Cardiac muscle cell (in vitro differentiated cells and primary cell): ENCODE data around the gene CEP72. TPM values are rescaled to one million over a fixed set of nuclear protein-coding genes. Genes with fewer than 3 reads are reported as not detected.

Experiments used
- DNase-seq, 2 donors: peaks; one replicate each; pipeline versions ENCODE4 v3.0.0 to v3.0.0-alpha.2; 2010 to 2017; ENCODE audit warnings: low read depth in 1 of 2, low spot score in 1 of 2
- H3K27ac ChIP-seq: fragments of 200-600 bp; sonication (generic); 2 replicates; pipeline ENCODE4 v1.5.1; 2016
- H3K27me3 ChIP-seq: fragments of 200-600 bp; sonication (generic); 2 replicates; pipeline ENCODE4 v1.6.0; 2016; ENCODE audit warnings: control low read depth
- H3K36me3 ChIP-seq: fragments of 200-600 bp; sonication (generic); 2 replicates; pipeline ENCODE4 v1.5.1; 2016; ENCODE audit warnings: control low read depth
- H3K4me1 ChIP-seq: fragments of 200-600 bp; sonication (generic); 2 replicates; pipeline ENCODE4 v1.8.1; 2017; ENCODE audit warnings: low read depth, mild to moderate bottlenecking, mixed run types
- H3K4me3 ChIP-seq: fragments of 200-600 bp; sonication (generic); 2 replicates; pipeline ENCODE4 v1.5.1; 2016; ENCODE audit warnings: mild to moderate bottlenecking
- H3K9me3 ChIP-seq: fragments of 200-600 bp; sonication (generic); 2 replicates; pipeline ENCODE4 v1.5.1; 2017; ENCODE audit warnings: low read depth, mild to moderate bottlenecking, control low read depth
- CTCF ChIP-seq: IDR thresholded peaks from 2 replicates; pipeline ENCODE4 v1.5.1; 2012; ENCODE audit warnings: low read depth, mild to moderate bottlenecking, low read length
- polyA plus RNA-seq: library from polyadenylated mRNA; unstranded; fragments of >200 nt; fragmentation: Nextera tagmentation; extraction: Ambion mirVana; gene quantifications from 2 replicates; pipeline ENCODE4 v1.2.1, GENCODE V29; 2016
- total RNA-seq: library from RNA; depleted of rRNA; stranded (reverse); fragments of >200 nt; gene quantifications from 2 replicates; pipeline ENCODE4 v1.2.3, GENCODE V29; 2016

Gene CEP72
- total and polyA plus RNA-seq, 2 experiments from 2014 or later: 6.6 to 8.5 TPM

GRCh38 chr5:665956-666711 is 54.0 kb downstream of the CEP72 start:
- Histone ChIP-seq H3K36me3 (no peaks in the 10 kb centered on the region), H3K9me3 (no peaks in the 10 kb centered on the region), H3K27ac (no peak overlapping the region), H3K4me3 (no peak overlapping the region), H3K4me1 (no peaks in the 10 kb centered on the region), H3K27me3 (no peaks in the 10 kb centered on the region)
- no peak for TF ChIP-seq CTCF
- DNase-seq: no peak

GRCh38 chr5:666816-667498 is 54.8 kb downstream of the CEP72 start:
- Histone ChIP-seq H3K27ac (no peak overlapping the region), H3K9me3 (no peaks in the 10 kb centered on the region), H3K27me3 (no peaks in the 10 kb centered on the region), H3K4me3 (no peak overlapping the region), H3K36me3 (no peaks in the 10 kb centered on the region), H3K4me1 (no peaks in the 10 kb centered on the region)
- TF ChIP-seq CTCF: no peak
- no peak for DNase-seq

- peaks cover 8% of the 10 kb centered on the region for H3K4me1 ChIP-seq
- no peak for TF ChIP-seq CTCF
- no peak overlapping the region for H3K4me3 ChIP-seq
- no peaks in the 10 kb centered on the region for H3K9me3 ChIP-seq
- H3K27me3 ChIP-seq: no peaks in the 10 kb centered on the region
- no peaks in the 10 kb centered on the region for H3K36me3 ChIP-seq
- no peak overlapping the region for H3K27ac ChIP-seq
- DNase-seq: no peak
Observed at GRCh38 chr5:668283-668995, 56.3 kb downstream of the CEP72 start.

GRCh38 chr5:669111-669841 is 57.1 kb downstream of the CEP72 start:
- no peaks in the 10 kb centered on the region for H3K9me3 ChIP-seq
- peak; percentile 41 to 57 for DNase-seq
- no peak overlapping the region for H3K4me3 ChIP-seq
- TF ChIP-seq CTCF: peak; percentile 86
- no peaks in the 10 kb centered on the region for H3K27me3 ChIP-seq
- H3K36me3 ChIP-seq: no peaks in the 10 kb centered on the region
- no peak overlapping the region for H3K27ac ChIP-seq
- H3K4me1 ChIP-seq: peaks cover 8% of the 10 kb centered on the region

- no peaks in the 10 kb centered on the region for H3K36me3 ChIP-seq
Observed at GRCh38 chr5:669842-670395, 57.8 kb downstream of the CEP72 start.

More at GRCh38 chr5:669842-670395, 57.8 kb downstream of the CEP72 start:
- no peak for DNase-seq
- peaks cover 8% of the 10 kb centered on the region for H3K4me1 ChIP-seq
- no peak overlapping the region for H3K27ac ChIP-seq
- H3K4me3 ChIP-seq: no peak overlapping the region
- H3K27me3 ChIP-seq: no peaks in the 10 kb centered on the region
- no peak for TF ChIP-seq CTCF
- no peaks in the 10 kb centered on the region for H3K9me3 ChIP-seq
